ENCODE results near the gene ARSB.

ARSB gene

DNA sequence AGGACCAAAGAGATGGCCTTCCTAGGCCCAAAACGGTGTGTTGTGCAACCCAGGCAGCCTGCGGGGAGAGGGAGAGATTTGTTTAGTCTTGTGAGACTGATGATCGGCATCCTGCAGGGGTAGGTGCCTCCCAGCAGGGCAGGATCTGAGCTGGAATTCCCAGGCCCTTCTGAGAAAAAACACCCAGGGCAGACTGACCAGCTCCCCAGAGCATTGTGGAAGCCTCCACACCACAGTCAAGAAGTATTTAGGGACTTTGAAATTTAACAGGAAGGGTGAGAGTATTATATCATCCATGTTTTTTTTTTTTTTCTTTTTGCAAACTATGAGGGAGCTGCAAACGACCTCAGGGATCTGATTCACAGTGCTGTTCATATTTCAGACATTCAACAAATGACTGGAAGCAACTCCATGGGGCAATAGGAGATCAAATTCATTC lies 232.0 kb downstream of the ARSB start:
- Histone ChIP-seq H3K27me3 (ENCODE audit: insufficient read depth, poor library complexity, severe bottlenecking) (no peaks in the 10 kb centered on the region), H3K27ac (replicated peaks) (no peak overlapping the region), H3K4me3 (replicated peaks; ENCODE audit: insufficient read depth, low read length) (no peak overlapping the region)
- no peak for DNase-seq (ENCODE audit: low read depth in 1 of 2, low spot score in 1 of 2)
- TF ChIP-seq POLR2AphosphoS5 (IDR thresholded peaks at IDR 0.05; ENCODE audit: low read depth) (no peak), SPI1 (IDR thresholded peaks at IDR 0.05; ENCODE audit: borderline replicate concordance, low read depth) (no peak), GABPA (IDR thresholded peaks at IDR 0.05; ENCODE audit: low read depth) (no peak)
- TF ChIP-seq, protein P1, sequence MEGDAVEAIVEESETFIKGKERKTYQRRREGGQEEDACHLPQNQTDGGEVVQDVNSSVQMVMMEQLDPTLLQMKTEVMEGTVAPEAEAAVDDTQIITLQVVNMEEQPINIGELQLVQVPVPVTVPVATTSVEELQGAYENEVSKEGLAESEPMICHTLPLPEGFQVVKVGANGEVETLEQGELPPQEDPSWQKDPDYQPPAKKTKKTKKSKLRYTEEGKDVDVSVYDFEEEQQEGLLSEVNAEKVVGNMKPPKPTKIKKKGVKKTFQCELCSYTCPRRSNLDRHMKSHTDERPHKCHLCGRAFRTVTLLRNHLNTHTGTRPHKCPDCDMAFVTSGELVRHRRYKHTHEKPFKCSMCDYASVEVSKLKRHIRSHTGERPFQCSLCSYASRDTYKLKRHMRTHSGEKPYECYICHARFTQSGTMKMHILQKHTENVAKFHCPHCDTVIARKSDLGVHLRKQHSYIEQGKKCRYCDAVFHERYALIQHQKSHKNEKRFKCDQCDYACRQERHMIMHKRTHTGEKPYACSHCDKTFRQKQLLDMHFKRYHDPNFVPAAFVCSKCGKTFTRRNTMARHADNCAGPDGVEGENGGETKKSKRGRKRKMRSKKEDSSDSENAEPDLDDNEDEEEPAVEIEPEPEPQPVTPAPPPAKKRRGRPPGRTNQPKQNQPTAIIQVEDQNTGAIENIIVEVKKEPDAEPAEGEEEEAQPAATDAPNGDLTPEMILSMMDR (IDR thresholded peaks at IDR 0.05; ENCODE audit: insufficient read depth, low read length): no peak
- TF ChIP-seq, protein P2, sequence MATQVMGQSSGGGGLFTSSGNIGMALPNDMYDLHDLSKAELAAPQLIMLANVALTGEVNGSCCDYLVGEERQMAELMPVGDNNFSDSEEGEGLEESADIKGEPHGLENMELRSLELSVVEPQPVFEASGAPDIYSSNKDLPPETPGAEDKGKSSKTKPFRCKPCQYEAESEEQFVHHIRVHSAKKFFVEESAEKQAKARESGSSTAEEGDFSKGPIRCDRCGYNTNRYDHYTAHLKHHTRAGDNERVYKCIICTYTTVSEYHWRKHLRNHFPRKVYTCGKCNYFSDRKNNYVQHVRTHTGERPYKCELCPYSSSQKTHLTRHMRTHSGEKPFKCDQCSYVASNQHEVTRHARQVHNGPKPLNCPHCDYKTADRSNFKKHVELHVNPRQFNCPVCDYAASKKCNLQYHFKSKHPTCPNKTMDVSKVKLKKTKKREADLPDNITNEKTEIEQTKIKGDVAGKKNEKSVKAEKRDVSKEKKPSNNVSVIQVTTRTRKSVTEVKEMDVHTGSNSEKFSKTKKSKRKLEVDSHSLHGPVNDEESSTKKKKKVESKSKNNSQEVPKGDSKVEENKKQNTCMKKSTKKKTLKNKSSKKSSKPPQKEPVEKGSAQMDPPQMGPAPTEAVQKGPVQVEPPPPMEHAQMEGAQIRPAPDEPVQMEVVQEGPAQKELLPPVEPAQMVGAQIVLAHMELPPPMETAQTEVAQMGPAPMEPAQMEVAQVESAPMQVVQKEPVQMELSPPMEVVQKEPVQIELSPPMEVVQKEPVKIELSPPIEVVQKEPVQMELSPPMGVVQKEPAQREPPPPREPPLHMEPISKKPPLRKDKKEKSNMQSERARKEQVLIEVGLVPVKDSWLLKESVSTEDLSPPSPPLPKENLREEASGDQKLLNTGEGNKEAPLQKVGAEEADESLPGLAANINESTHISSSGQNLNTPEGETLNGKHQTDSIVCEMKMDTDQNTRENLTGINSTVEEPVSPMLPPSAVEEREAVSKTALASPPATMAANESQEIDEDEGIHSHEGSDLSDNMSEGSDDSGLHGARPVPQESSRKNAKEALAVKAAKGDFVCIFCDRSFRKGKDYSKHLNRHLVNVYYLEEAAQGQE (IDR thresholded peaks at IDR 0.05; ENCODE audit: insufficient replicate concordance, low read depth): no peak

DNA sequence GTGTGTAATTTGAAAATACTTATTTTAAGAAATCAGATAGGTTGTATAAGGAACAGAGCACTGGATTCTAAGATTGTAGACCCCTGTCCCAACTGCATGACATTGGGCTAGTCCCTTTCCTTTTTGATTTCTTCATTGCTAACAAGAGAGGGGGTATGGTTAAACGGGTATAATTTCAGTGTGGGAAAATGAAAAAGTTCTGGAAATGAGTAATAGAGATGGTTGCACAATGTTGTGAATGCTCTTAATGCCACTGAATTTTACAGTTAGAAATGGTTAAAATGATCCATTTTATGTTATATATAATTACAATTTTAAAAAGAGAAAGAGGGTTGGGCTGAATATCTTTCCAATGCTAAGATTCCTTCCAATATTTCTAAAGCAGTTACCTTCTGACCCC lies 233.2 kb downstream of the ARSB start:
- TF ChIP-seq, protein P1 (IDR thresholded peaks at IDR 0.05; ENCODE audit: insufficient read depth, low read length): no peak
- no peak for TF ChIP-seq SPI1 (IDR thresholded peaks at IDR 0.05; ENCODE audit: borderline replicate concordance, low read depth)
- TF ChIP-seq POLR2AphosphoS5 (IDR thresholded peaks at IDR 0.05; ENCODE audit: low read depth): no peak
- TF ChIP-seq, protein P2 (IDR thresholded peaks at IDR 0.05; ENCODE audit: insufficient replicate concordance, low read depth): no peak
- no peak for TF ChIP-seq GABPA (IDR thresholded peaks at IDR 0.05; ENCODE audit: low read depth)
- no peak overlapping the region for H3K27ac ChIP-seq (replicated peaks)

DNA sequence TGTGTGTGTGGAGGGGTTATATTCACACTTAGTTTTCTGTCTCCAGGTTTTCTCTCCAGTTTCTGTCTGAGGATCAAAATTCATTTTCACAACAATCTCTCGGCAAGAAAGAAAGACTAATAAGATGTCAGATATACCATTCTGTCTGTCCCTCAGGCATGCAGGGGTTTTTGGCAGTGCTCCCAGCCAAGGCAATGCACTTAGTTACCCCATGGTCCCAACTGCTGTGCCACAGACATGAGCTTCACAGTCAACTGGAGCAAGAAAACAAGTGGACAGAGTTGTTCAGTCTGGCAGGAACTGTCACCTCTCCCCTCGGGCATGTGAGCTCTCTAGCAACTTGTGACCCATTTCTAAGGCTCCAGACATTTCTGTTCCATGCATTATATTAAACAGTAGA lies 234.8 kb downstream of the ARSB start:
- no peak for DNase-seq (ENCODE audit: low read depth in 1 of 2, low spot score in 1 of 2)
- Histone ChIP-seq H3K27me3 (ENCODE audit: insufficient read depth, poor library complexity, severe bottlenecking) (no peaks in the 10 kb centered on the region), H3K27ac (replicated peaks) (no peak overlapping the region), H3K4me3 (replicated peaks; ENCODE audit: insufficient read depth, low read length) (no peak overlapping the region)
- TF ChIP-seq, protein P2 (IDR thresholded peaks at IDR 0.05; ENCODE audit: insufficient replicate concordance, low read depth): no peak
- TF ChIP-seq GABPA (IDR thresholded peaks at IDR 0.05; ENCODE audit: low read depth): no peak
- TF ChIP-seq, protein P1 (IDR thresholded peaks at IDR 0.05; ENCODE audit: insufficient read depth, low read length): no peak

More for the DNA sequence above, 233.2 kb downstream of the ARSB start:
- H3K27me3 ChIP-seq (ENCODE audit: insufficient read depth, poor library complexity, severe bottlenecking): no peaks in the 10 kb centered on the region
- DNase-seq (ENCODE audit: low read depth in 1 of 2, low spot score in 1 of 2): no peak
- no peak overlapping the region for H3K4me3 ChIP-seq (replicated peaks; ENCODE audit: insufficient read depth, low read length)
